ENCODE results near the gene ZNF587B. TPM values are rescaled to one million over a fixed set of nuclear protein-coding genes. Genes with fewer than 3 reads are reported as not detected.
"Not testable (repeated sequence)": the region's sequence is repeated elsewhere in the genome, so short reads cannot be mapped to it uniquely, and the experiment has no call there.

Gene ZNF587B
- total RNA-seq, 1 donor from 2014 or later: 27.5 TPM

DNA sequence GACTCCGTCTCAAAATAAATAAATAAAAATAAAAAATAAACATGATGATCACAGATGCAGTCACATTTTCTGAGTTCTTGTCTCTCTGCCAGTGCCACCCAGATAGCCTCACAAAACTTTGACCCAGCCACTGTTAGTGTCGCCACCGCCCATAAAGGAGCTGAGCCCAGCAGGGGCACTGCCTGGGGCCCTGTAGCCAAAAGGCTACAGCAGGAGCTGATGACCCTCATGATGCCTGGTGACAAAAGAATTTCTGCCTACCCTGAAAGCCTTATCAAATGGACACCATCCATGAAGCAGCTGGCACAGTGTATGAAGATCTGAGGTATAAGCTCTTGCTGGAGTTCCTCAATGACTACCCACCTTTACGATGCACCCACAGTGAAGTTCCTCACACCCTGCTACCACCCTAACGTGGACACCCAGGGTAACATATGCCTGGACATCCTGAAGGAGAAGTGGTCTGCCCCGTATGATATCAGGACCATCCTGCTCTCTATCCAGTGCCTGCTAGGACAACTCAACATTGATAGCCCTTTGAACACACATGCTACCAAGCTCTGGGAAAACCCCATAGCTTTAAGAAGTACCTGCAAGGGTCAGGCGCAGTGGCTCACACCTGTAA lies 37.9 kb downstream of the ZNF587B start:
- Mint-ChIP-seq H3K4me3 (no peak overlapping the region), H3K27ac (no peak overlapping the region), H3K9me3 (peaks cover 13% of the 10 kb centered on the region), H3K36me3 (ENCODE audit: low read depth) (peaks cover 78% of the 10 kb centered on the region), H3K27me3 (no peaks in the 10 kb centered on the region), H3K4me1 (no peaks in the 10 kb centered on the region)
- intact Hi-C loops (cut with micrococcal nuclease): no loop called here
- DNase-seq: no peak

DNA sequence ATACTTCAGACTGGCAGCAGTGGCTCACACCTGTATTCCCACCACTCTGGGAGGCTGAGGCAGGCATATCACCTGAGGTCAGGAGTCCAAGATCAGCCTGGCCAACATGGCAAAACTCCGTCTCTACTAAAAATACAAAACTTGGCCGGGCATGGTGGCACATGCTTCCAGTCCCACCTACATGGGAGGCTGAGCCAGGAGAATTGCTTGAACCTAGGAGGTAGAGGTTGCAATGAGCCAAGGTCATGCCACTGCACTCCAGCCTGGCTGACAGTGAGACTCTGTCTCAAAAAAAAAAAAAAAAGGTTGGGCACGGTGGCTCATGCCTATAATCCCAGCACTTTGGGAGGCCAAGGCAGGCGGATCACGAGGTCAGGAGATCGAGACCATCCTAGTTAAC lies 39.6 kb downstream of the ZNF587B start:
- H3K9me3 Mint-ChIP-seq: peaks cover 15% of the 10 kb centered on the region
- H3K4me1 Mint-ChIP-seq; H3K27me3 Mint-ChIP-seq; H3K27ac Mint-ChIP-seq; H3K4me3 Mint-ChIP-seq; DNase-seq; intact Hi-C loops (cut with micrococcal nuclease): not testable (repeated sequence)
- H3K36me3 Mint-ChIP-seq (ENCODE audit: low read depth): peaks cover 79% of the 10 kb centered on the region

DNA sequence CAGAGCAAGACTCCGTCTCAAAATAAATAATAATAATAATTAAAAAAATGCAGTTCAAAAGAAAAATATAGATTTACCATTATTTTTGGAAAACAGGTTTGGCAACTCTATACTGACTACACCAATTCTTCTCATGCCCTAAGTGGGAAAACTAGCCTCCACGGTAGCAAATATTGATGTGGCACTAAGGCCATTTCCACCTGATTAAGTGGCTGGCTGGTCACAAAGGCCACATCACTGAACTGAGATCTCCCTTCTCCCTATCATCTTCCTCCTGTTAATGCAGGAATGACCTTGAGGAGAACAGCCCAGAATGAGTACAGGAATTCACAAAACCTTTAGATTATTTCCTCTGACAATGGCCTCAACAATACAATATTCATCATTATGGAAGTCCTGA lies 40.1 kb downstream of the ZNF587B start:
- DNase-seq: no peak

DNA sequence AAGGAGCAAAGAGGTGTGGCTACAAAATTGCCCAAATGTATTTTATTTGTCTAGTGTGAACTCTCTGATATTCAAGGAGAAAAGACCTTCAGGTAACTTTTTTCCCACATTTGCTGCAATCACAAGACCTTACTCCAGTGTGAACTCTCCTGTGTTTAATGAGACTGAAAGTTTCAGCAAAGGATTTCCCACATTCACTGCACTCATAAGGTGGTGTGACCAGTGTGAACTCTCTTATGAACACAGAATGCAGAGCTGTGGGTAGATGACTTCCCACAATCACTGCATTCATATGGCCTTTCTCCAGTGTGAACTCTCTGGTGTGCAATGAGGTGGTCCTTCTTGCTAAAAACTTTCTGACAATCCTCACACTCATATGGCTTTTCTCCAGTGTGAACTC lies 42.4 kb downstream of the ZNF587B start:
- no peaks in the 10 kb centered on the region for H3K4me1 Mint-ChIP-seq
- H3K27ac Mint-ChIP-seq: no peak overlapping the region
- H3K9me3 Mint-ChIP-seq: peaks cover 23% of the 10 kb centered on the region
- peaks cover 75% of the 10 kb centered on the region for H3K36me3 Mint-ChIP-seq (ENCODE audit: low read depth)
- intact Hi-C loops (cut with micrococcal nuclease): no loop called here
- no peaks in the 10 kb centered on the region for H3K27me3 Mint-ChIP-seq
- no peak overlapping the region for H3K4me3 Mint-ChIP-seq
- DNase-seq: no peak

More for the DNA sequence above, 40.1 kb downstream of the ZNF587B start:
- Mint-ChIP-seq H3K4me1 (no peaks in the 10 kb centered on the region), H3K4me3 (no peak overlapping the region), H3K27ac (no peak overlapping the region), H3K36me3 (ENCODE audit: low read depth) (peaks cover 77% of the 10 kb centered on the region), H3K27me3 (no peaks in the 10 kb centered on the region), H3K9me3 (peaks cover 14% of the 10 kb centered on the region)
- intact Hi-C loops (cut with micrococcal nuclease): no loop called here

DNA sequence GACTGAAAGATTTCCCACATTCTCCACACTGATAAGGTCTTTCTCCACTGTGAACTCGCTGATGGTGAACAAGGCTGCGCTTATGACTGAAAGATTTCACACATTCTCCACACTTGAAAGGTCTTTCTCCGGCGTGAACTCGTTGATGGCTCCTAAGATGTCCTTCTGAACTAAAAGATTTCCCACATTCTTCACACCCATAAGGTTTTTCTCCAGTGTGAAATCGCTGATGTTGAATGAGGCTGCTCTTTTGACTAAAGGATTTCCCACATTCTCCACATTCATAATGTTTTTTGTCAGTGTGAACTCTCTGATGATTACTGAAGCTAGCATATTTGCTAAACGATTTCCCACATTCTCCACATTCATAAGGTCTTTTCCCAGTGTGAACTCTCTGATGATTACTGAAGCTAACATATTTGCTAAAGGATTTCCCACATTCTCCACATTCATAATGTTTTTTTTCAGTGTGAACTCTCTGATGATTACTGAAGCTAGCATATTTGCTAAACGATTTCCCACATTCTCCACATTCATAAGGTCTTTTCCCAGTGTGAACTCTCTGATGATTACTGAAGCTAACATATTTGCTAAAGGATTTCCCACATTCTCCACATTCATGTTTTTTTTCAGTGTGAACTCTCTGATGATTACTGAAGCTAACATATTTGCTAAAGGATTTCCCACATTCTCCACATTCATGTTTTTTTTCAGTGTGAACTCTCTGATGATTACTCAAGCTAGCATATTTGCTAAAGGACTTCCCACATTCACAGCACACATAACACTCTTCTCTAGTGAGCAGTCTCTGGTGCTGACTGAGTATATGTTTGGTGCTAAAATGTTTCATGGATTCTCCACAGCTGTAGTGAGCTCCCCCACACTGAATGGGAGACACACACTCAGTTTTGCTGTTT lies 44.0 kb downstream of the ZNF587B start:
- peaks cover 72% of the 10 kb centered on the region for H3K36me3 Mint-ChIP-seq (ENCODE audit: low read depth)
- H3K27ac Mint-ChIP-seq; H3K27me3 Mint-ChIP-seq; intact Hi-C loops (cut with micrococcal nuclease); DNase-seq; H3K4me3 Mint-ChIP-seq; H3K4me1 Mint-ChIP-seq: not testable (repeated sequence)
- H3K9me3 Mint-ChIP-seq: peaks cover 23% of the 10 kb centered on the region

DNA sequence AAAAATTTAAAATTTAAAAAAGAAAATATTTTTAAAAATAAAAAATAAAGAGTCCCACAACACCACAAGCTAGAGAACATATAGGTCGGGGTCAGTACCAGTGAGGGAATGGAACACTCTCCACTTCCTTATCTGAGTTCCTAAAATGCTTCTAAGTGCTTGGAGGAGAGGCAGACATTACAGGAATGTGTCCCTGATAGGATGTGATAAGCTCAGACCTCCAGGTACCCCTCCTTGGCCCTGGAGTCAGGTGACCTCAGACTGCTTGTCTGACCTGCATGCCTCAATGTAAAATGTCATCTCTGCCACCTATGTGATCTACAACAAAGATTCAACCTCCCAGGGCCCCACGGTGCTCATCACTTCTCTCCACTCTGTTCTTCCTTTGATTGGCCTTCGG lies 55.9 kb downstream of the ZNF587B start:
- Mint-ChIP-seq H3K36me3 (ENCODE audit: low read depth) (peaks cover 58% of the 10 kb centered on the region), H3K9me3 (peaks cover 30% of the 10 kb centered on the region), H3K27me3 (no peaks in the 10 kb centered on the region), H3K4me1 (peaks cover 11% of the 10 kb centered on the region), H3K27ac (no peak overlapping the region), H3K4me3 (no peak overlapping the region)
- no peak for DNase-seq
- intact Hi-C loops (cut with micrococcal nuclease): no loop called here

DNA sequence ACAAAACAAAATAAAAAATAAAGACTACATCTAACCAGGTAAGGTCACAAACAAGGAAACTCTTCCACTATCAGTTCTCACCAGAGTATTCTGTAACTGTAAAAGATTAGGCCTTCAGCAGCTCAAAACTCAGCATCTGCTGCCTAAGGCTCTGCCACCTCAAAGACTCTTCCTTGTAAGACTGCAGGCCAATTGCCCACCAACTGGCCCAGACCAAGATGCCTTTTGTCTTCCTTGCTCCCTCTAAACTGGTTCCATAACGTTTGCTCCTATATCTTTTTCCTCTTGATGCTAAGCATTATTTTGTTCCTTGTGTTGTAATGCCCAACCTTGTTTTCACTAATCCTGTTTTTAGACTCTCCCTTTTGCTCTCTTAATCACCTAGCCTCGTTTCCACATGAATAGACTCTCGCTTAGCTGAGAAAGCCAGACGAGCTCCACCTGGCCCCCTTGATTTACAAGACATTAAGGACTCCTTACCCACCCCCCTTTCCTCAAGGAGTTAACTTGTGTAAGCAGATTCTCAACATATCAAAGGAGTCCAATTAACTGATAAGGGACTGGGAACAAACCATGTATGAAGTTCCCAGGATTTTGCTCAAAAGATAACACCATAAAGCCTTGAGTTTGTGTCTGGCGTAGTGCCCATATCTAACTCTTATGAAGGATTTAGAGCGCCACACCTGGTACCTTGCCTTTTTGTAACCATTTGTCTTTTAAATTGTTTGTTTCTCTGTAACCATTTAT lies 57.3 kb downstream of the ZNF587B start:
- Mint-ChIP-seq H3K36me3 (ENCODE audit: low read depth) (peaks cover 58% of the 10 kb centered on the region), H3K4me3 (peak overlapping the region; percentile 89), H3K4me1 (peaks cover 11% of the 10 kb centered on the region), H3K9me3 (peaks cover 35% of the 10 kb centered on the region), H3K27ac (no peak overlapping the region), H3K27me3 (no peaks in the 10 kb centered on the region)
- intact Hi-C loops (cut with micrococcal nuclease): no loop called here
- DNase-seq: no peak

DNA sequence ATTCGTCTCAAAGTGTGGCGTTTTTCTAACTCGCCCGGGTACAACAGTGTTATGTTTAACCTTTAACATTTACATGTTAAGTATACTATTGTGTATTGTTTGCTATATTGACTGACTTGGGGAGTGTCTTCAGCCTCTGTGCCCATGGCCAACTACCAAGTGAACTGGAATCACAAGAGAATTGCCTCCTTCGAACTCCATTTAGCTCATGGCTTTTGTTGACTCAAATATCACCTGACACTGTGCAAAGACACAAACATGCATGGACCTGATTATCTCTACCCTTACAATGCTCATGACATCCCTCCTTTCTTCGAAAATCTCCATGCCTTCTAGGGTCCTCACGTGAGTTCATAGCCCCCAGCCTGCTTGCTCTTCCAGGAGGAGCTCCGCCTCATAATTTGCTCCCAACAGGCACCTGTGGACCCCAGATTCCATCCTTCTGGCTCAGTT lies 58.0 kb downstream of the ZNF587B start:
- peaks cover 11% of the 10 kb centered on the region for H3K4me1 Mint-ChIP-seq
- no peak for DNase-seq
- H3K9me3 Mint-ChIP-seq: peaks cover 36% of the 10 kb centered on the region
- intact Hi-C loops (cut with micrococcal nuclease): no loop called here
- no peaks in the 10 kb centered on the region for H3K27me3 Mint-ChIP-seq
- H3K27ac Mint-ChIP-seq: peak overlapping the region; percentile 84
- H3K36me3 Mint-ChIP-seq (ENCODE audit: low read depth): peaks cover 53% of the 10 kb centered on the region
- H3K4me3 Mint-ChIP-seq: peak overlapping the region; percentile 89

DNA sequence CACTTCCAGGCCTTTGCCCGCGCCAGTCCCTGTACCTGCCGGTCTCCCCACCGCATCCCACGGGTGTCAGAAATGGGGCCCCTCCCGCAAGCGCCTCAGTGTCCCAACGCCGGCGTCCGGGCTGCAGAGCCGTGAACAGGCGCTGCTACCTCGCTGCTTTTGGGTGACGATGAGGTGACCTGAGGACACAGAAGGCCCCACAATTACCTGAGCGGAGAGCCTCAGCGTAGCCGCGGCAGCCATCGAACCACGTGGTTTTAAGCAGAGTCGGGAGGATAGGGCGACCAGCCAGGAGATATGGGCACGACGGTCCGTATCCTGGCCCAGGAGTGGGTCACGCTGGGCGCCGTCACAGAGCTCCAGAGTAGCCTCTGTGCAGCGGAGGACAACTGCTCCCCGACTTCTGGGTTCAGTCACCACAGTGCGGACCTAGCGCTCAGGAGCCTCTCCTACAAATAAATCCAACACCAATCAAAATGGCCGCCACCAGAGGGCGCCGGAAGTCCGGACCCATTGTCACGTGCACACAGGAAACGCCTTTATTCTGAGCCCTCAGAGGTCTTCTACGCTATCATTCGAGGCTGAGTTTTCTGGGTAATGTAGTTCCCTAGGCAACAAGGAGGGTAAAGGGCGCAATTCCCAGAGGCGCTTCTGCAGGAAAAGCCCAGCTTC lies 58.6 kb downstream of the ZNF587B start, which contains the start of gene ZNF814:
TSS of gene ZNF814 (minus strand) at position 478 of the 672 bp plus-strand sequence. CDS start at position 243, 235 bp downstream.
- Mint-ChIP-seq H3K36me3 (ENCODE audit: low read depth) (peaks cover 48% of the 10 kb centered on the region), H3K27me3 (no peaks in the 10 kb centered on the region), H3K27ac (peak within 1 kb of the TSS; percentile 84), H3K4me3 (peak within 1 kb of the TSS; percentile 89), H3K9me3 (peaks cover 36% of the 10 kb centered on the region), H3K4me1 (peaks cover 11% of the 10 kb centered on the region)
- DNase-seq: peak; percentile 91
- intact Hi-C loops (cut with micrococcal nuclease): no loop called here

DNA sequence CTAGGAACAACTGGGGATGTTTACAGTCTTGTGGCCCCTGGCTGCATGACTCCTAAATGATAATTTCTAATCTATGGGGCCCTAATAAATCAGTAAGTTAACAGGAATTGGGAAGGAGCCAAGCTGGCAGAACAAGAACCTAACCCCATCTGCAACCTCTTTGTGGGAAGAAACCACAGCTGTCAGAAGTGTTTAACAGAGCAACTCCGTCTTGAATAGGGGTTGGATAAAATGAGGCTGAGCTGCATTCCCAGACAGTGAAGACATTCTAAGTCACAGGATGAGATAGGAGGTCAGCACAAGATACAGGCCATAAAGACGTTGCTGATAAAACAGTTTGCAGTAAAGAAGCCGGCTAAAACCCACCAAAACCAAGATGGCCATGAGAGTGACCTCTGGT lies 60.6 kb downstream of the ZNF587B start:
- Mint-ChIP-seq H3K9me3 (peaks cover 36% of the 10 kb centered on the region), H3K4me1 (peaks cover 11% of the 10 kb centered on the region), H3K36me3 (ENCODE audit: low read depth) (peaks cover 32% of the 10 kb centered on the region)
- DNase-seq; H3K27me3 Mint-ChIP-seq; intact Hi-C loops (cut with micrococcal nuclease); H3K4me3 Mint-ChIP-seq; H3K27ac Mint-ChIP-seq: not testable (repeated sequence)

Other genes with a start within 250 kb of the ZNF587B start
- 2.8 and 4.1 TPM in 2 replicates for gene ZIK1, start 246.2 kb upstream of the ZNF587B start, total RNA-seq
- 4.5 and 5.7 TPM in 2 replicates for gene ZNF530, start 230.4 kb upstream of the ZNF587B start, total RNA-seq
- gene ZNF134, start 216.1 kb upstream of the ZNF587B start, total RNA-seq: 7.2 and 9.1 TPM in 2 replicates
- 7.7 and 10.0 TPM in 2 replicates for gene ZNF211, start 197.1 kb upstream of the ZNF587B start, total RNA-seq
- not detected in 2 replicates for gene ZSCAN4, start 161.4 kb upstream of the ZNF587B start, total RNA-seq
- 10.0 and 10.7 TPM in 2 replicates for gene ZNF551, start 148.3 kb upstream of the ZNF587B start, total RNA-seq
- 3.1 and 3.9 TPM in 2 replicates for gene ZNF154, start 121.1 kb upstream of the ZNF587B start, total RNA-seq
- gene ZNF671, start 102.7 kb upstream of the ZNF587B start, total RNA-seq: 5.1 and 5.5 TPM in 2 replicates
- 7.5 and 7.9 TPM in 2 replicates for gene ZNF776, start 83.5 kb upstream of the ZNF587B start, total RNA-seq
- gene ZNF586, start 60.6 kb upstream of the ZNF587B start, total RNA-seq: 11.5 and 13.5 TPM in 2 replicates
- gene ZNF552, start 15.4 kb upstream of the ZNF587B start, total RNA-seq: 9.2 and 9.8 TPM in 2 replicates
- 30.1 and 30.9 TPM in 2 replicates for gene ZNF587, start 19.6 kb downstream of the ZNF587B start, total RNA-seq
- gene ZNF814, start 58.7 kb downstream of the ZNF587B start, total RNA-seq: 17.5 and 17.7 TPM in 2 replicates
- gene ZNF417, start 86.3 kb downstream of the ZNF587B start, total RNA-seq: 9.7 and 11.6 TPM in 2 replicates
- 1.2 and 1.5 TPM in 2 replicates for gene ZNF418, start 105.1 kb downstream of the ZNF587B start, total RNA-seq
- 3.2 and 3.9 TPM in 2 replicates for gene ZNF256, start 117.4 kb downstream of the ZNF587B start, total RNA-seq
- not detected in 2 replicates for gene C19orf18, start 144.2 kb downstream of the ZNF587B start, total RNA-seq
- gene ZNF606, start 172.5 kb downstream of the ZNF587B start, total RNA-seq: 6.6 and 7.0 TPM in 2 replicates
- not detected in 2 replicates for gene ZSCAN1, start 203.7 kb downstream of the ZNF587B start, total RNA-seq
- 0.05 TPM in 1 of 2 replicates, not detected in the other for gene ZNF135, start 229.0 kb downstream of the ZNF587B start, total RNA-seq